ENCODE results near the gene DAGLA.
A peak's percentile ranks its signal among the peaks of the same experiment; 100 is the strongest.

DAGLA gene

DNA sequence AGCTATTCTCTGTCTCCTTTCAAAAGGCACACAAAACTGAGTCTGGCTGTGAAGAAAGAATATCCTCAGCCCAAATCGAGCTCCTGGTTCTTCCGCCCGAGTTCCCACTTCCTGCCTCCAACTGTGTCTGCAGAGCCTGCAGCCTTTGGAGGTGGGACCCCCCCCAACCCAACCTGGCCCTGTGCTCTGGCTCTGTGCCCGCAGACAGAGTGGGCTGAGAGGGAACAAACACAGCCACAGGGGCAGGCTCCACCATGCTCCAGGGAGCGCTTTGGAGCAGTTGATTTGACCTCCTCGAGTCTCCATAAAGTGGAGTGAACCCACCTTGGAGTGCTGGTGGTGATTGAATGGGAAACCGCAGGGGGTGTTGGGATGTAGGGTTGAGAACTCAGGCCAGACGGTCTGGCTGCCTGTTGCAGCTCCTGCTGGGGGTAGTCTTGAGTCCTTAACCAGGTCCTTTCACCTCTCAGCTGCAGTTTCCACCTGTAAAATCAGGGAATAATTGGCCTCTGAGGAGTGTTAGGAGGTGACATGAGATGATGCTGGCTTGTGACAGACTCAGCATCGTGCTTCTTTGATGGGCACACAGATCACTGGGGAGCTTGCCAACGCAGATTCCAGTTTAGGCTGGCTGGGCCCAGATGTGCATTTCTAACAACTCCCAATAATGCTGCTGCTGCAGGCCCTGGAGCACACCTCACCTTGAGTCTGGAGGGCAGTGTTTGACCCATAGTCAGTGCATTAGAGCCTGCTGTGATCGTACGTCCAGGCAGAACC, 11.4 kb downstream of the DAGLA start:
- DNase-seq, result peak; percentile 99

- peak; percentile 58 for DNase-seq
Observed at GRCh38 chr11:61693922-61694601, 13.9 kb downstream of the DAGLA start.

GRCh38 chr11:61694602-61694939, 14.4 kb downstream of the DAGLA start:
- DNase-seq, result peak; percentile 92

DNA sequence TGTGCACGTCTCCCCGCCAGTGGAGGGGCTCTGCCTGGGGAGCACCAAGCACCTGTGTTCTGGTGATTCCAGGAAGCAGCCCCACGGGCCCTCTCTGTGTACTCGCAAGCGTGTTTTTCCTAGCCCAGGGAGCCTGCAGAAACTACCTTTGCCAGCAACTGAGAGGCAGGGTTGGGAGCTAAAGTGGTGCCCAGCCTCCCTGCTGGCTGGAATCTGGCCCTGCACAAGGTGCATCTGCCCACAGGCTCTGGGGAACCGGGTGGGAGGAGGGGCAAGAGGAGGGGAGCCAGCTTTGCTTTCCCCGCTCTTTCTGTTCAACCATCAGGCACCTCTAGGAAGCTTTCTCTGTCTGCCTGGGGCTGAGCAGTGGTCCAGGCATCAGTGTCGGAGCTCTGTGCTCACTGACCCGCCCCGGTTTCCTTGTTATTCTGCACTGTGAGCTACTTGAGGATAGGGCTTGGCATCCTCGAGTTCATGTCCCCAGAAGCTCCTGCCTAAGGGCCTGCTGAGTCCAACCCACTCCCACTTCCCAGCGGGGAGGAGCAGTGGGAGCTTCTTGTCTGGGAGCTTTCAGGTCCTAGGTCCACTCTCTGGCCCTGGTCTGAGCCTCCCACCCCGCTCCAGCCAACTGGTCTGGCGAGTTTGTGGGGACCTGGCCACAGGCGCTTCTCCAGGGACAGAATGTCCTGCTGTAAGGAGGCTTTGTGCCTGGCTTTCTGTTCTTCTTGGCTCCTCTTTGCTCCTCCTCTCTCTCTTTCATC, 14.9 kb downstream of the DAGLA start:
- peak; percentile 83 for DNase-seq

DNA sequence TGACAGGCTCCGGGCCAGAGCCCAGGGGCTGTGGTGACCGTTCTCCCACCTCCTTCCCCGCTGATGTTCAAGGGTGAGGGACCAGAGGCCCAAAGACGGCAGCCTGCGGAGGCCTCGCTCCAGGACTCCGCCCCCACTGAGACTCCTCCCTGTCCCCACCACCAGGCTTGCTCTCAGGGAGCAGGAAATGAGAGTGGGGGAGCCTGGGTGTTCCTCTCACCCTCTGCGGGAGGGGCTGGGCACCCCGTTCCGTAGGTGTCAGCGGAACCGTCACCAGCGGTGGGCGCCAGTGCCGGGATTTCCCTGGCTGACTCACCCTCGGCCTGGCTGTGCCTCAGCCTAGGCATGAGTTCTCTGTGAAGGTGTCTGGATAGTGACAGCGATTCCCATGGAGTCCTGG, 15.7 kb downstream of the DAGLA start:
- DNase-seq, result peak; percentile 54

- no peak for DNase-seq
Observed at GRCh38 chr11:61696602-61697001, 16.4 kb downstream of the DAGLA start.

- no peak for DNase-seq
Observed at GRCh38 chr11:61697078-61697502, 16.9 kb downstream of the DAGLA start.

DNA sequence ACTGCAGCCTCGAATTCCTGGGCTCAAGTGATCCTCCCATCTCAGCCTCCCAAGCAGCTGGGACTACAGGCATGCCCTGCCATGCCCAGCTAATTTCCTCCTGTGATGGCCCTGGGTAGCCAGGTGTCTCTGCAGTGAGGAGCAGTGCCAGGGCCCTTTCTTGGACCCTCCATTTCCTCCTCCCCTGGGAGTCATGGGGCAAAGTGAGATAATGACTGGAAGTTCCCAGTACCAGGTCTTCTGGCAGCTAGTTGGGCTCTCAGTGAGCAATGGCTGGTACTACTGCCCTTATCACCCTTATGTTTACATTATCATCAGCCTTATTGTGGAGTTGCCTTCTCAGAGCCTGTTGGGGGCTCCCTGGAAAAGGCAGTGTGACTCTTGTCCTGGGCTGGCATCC, 17.6 kb downstream of the DAGLA start:
- peak; percentile 90 for DNase-seq

GRCh38 chr11:61698173-61698948, 18.2 kb downstream of the DAGLA start:
- peak; percentile 97 for DNase-seq

GRCh38 chr11:61699737-61700160, 19.6 kb downstream of the DAGLA start:
- peak; percentile 98 for DNase-seq

GRCh38 chr11:61700212-61700611, 20.0 kb downstream of the DAGLA start:
- peak; percentile 82 for DNase-seq

GRCh38 chr11:61700720-61701119, 20.5 kb downstream of the DAGLA start:
- DNase-seq, result no peak

GRCh38 chr11:61701242-61701886, 21.2 kb downstream of the DAGLA start:
- peak; percentile 89 for DNase-seq

DNA sequence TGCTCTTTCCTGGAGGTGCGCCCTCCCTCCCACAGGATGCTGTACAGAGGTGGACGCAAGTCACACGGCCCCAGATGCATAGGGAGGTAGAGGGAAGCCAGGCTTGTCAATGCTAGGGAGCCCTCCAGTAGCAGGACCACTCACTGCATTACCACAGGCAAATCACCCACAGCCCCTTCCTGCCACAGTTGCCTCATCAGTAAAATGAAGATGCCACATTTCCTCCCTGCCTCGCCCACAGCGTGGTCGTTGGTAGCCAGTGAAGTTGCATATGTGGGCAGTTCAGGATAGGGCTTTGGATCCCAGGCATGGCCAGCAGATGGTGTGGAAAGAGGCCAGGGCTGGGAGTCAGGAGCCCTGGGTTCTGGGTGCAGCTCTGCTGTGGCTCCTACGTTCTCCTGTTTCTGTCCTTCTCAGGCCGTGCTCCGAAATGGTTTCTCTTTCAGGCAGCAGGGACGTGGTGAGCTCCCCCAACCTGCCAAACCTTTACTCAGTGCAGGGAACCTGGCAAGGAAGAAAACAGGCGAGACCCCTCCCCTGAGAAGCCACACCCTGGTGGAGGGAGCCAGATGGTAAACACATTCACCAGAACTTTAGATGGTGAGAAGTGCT, 22.6 kb downstream of the DAGLA start:
- no peak for DNase-seq

GRCh38 chr11:61704838-61705237, 24.6 kb downstream of the DAGLA start:
- no peak for DNase-seq

DNA sequence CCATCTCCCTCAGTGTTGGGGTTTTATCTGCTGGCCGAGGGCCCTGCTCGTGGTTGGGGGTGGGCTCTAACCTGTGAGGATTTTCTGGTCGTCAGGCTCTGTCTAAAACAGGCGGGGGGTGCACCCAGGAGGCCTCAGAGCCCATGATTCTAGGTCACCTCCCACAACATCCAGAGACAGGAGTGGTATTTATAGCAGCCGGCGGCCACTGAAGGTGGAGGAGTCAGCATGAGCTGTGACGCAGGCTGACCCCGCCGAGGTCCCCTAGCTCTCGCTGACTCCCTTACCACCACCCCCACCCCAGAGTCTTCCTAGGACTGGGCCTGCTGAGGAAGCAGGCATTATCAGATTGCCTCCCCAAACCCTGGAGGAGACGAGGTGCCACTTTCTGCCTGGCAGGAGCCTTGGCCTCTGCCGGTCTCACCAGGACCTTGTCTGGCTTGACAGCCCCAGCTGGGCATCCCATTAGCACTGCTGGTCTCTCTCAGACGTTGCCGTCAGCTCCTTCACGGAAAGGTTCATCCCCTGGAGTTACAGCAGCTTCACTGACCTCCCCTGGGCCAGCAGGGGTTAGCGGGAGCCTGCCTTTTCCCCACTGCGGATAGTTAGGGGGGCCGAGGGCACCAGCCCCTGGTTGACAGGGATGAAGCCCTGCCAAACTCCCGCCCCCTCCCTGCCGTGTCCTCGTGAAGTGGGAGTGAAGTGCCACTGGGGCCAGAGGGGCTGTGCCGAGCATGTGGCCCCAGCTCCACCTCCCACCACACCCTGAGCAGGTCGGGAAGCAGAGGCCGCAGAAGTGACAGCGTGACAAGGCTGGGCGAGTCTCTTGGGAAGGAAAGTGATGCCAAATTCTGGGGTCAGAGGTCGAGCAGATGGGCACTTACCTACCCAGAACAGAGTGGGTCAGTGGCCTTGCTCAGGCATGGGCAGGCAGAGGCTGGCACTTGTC, 26.5 kb downstream of the DAGLA start:
- DNase-seq, result peak; percentile 45

DNA sequence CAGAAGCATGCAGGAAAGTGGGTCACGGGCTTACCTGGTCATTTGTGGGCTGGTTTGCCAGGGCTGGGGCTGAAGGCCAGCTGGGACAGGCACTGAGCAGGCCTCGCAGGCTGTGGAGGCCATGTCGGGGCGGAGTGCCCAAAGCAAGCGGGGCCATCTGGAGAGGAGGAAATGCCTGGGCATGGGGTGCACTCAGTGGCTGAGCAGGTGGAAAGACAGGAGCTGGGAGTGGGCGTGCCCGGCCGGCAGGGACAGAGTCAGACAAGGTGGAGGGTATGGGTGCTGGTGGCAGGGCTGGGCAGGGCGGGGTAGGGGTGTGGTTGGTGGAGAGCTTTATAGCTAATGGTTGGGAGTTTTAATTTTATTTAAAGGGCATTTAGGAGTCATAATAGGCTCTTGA, 27.4 kb downstream of the DAGLA start:
- peak; percentile 78 for DNase-seq

GRCh38 chr11:61709110-61709509, 28.9 kb downstream of the DAGLA start:
- no peak for DNase-seq

GRCh38 chr11:61709572-61709971, 29.4 kb downstream of the DAGLA start:
- DNase-seq, result peak; percentile 60

DNA sequence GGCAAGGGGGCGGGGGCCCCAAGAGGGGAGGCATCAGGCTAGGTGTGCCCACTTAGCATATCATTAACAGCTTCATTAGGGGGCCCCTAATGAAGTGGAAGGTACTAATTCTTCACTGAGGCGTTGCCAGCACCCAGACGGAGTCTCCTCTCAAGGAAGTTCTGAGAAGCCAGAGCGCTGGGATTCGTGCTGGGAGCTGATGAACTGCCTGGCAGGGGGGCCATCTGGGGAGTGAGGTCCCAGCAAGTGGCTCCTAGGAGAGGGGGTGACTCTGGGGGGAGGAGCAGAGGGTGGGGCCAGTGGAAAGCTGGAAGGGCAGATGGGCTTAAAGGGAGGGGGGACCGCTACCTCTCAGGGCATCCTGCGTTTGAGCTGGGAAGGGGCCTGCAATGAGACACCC, 29.8 kb downstream of the DAGLA start:
- peak; percentile 66 for DNase-seq

DNA sequence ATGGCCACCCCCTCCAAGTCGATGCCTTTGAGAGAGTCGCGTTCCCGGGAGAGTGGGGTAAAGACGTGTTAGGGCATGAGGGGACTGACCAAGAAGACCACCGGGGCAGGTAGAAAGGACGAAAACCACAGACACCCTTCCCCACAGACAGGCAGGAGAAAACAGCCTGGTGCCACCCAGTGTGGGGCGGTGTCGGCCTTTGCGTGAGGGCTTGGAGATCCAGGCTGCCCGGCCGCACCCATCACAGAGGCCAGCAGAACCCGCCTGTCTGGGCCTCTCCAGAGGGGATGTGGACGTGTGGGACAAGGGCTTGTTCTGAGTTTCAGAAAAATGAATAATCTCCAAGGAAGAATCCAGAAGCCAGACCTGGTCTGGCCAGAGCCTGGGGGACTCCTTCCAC, 30.8 kb downstream of the DAGLA start:
- no peak for DNase-seq
